Urothelium cell line (cell line): Measurements from ENCODE around the gene TRAPPC3.
A peak's percentile ranks its signal among the peaks of the same experiment; 100 is the strongest.

Experiments
- DNase-seq: peaks from one replicate; pipeline ENCODE4 v3.0.0; 2011; ENCODE audit warnings: low spot score, mixed read lengths
- FAIRE-seq: peaks from 2 replicates; lab custom pipeline; 2011; peaks lifted over from hg19 to GRCh38; lab: Jason Lieb, UNC

The TRAPPC3 gene

DNA sequence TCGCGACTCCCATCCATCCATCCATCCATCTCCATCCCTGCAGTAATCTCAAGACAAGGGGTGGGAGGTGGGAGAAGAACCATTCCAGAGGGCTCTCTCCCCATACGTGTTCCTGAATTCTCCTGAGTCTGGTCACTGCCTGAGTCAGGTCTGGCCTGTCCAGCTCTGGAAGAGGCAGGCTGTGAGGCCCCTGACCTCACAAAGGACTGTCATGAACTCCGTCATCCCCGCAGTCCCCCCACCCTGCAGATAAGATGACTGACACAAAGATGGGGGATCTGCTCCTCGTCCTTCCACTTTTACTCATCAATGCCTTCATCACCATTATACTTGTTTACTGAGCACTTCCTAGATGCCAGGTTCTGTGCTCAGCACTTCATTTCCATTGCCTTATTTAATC lies 5.0 kb upstream of the TRAPPC3 start:
- FAIRE-seq (no peak), DNase-seq (no peak)

DNA sequence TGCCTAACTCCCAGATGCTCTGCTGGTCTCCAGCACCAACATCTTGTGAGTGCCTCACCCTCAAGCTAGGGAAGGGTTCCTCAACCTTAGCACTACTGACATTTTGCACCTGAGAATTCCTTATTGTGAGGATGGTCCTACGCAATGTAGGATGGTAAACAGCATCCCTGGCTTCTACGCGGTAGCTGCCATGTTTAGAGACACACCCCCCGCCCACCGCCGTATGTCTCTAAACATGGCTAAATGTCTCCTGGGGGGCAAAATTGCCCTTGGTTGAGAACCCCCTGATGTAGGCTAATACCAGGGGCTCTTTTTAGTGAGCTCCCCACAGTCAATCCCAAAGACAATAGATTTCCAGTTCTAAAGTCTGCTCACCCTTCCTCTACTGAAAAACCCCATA lies 4.2 kb upstream of the TRAPPC3 start:
- DNase-seq (no peak), FAIRE-seq (no peak)

DNA sequence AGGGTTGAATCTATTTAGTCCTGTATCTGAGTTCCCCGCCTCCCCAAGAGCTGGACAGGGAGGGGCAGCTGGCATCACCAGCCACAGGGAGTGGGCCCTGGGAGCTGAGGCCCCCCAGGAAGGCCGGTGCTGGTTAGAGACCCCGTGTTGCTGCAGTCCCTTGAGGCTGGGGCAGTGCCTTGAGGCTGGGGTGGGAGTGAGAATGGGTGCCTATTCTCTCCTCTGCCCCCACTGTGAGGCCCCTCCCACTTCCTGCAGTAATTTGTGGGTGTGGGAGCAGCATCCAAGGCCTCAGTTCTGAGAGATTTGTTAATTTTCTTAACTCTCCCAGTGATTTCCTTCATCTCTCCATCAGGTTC lies 2.5 kb upstream of the TRAPPC3 start:
- no peak for DNase-seq
- FAIRE-seq, result no peak

DNA sequence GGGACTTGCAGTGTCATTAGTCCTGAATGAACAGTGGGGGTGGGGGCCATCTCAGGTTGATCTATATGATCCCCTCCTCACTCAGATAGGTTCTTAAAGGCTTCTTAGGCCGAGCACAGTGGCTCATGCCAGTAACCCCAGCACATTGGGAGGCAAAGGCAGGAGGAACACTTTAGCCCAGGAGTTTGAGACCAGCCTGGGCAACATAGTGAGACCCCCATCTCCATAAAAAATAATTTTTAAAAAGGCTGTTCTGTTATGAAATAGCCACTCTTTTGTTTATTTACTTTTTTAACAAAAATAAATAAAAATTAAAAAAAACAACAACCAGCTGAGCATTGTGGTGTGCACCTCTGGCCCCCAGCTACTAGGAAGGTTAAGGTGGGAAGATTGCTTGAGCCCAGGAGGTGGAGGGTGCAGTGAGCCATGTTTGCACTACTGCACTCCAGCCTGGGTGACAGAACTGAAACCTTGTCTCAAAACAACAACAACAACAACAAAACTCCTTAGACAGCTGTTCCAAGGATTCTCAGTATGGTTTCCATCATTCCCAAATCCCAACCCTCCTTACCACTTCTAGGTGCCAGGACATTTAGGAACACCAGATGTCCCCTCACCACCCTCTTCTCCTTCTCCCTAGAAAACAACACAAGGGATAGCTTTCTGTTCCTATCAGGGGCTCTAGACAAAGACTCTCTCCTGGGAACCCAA lies 2.0 kb upstream of the TRAPPC3 start:
- FAIRE-seq, result no peak
- DNase-seq, result no peak

DNA sequence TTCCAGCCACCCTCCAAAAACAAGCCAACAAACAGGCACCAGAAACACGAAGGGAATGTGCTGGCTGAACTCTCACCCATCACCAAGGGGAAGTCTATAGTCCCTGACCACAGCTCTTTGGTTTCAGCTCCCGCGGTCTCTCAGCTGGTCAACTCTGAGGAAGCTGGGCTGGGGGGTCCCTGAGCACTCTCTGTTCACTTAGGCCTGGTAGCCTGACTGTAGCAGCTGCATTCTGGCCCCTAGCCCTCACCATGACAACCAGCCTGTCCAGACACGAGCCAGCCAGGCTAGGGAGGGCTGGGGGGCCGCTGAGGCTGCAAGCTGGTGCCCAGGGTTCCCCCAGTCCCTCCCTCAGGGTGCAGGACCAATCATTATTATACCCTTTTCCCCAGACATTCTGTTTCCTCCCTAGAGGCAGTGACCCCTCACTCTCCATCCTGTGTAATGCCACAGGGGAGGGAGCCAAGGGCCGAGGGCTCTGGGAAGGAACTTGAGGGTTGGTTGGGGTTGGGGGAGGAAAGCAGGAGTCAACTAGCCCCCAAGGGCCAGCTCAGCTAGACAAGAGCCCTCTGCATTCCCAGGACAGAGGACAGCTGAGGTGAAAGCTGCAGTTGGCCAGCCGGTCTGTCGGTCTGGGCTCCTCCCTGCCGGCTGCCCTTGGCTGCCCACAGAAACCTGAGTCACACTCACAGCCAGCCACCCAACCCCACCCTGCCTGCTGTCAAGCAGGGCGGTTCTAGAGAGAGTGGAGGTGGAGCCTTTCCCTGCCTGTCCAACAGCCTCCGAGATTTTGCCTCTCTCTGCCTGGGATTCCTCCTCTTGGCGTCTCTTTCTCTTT lies 1.2 kb upstream of the TRAPPC3 start:
- FAIRE-seq (peak; percentile 58), DNase-seq (peak; percentile 92)

DNA sequence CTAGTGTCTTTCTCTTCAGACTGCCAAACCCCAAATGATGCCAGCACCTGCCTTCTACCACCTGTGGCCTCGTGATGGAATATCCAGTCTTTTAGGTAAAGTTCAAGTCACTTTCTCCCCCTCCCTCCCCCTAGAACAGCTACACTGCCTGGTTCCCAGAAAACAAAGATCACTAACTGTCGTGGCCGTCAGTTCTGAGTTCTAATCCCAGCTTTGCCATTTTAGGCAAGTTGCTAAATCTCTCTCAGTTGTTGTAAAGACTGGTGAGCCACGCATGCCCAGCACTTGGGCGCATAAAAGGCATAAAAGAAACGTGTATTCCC lies 648 bp upstream of the TRAPPC3 start:
- FAIRE-seq (no peak), DNase-seq (no peak)

DNA sequence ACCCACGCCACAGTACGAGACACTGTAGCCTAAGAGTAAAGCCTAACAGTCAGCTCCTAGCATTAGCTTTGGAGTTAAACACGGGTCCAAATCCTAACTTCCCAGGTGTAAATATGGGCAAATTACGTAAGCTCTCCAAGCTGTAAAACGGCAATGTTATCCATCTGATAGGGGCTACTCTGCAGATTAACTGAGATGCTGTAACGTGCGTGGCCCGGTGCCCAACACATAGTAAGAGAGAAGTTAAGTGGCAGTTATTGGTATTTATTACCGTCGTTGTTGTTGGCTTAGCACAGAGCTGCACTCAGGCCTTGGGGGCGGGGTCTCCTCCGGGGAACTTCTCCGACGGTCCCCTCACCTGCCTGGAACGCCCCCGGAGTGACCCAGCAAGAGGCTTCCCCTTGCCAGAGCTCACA lies 457 bp downstream of the TRAPPC3 start:
- DNase-seq, result no peak
- no peak for FAIRE-seq

DNA sequence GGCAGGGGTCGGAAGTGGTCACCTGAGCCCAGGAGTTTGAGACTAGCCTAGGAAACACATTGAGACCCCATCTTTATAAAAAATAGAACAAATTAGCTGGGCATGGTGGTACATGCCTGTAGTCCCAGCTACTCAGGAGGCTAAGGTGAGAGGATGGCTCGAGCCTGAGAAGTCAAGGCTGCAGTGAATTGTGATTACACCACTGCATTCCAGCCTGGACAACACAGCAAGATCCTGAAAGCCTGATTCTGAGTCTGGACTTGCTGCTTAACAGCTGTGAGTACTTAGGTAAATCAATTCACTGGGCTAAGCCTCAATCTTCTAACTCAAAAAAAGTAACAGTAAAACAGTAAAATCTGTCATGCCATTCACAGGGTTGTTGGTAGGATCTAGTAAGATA lies 4.9 kb downstream of the TRAPPC3 start:
- FAIRE-seq, result no peak
- DNase-seq, result no peak

DNA sequence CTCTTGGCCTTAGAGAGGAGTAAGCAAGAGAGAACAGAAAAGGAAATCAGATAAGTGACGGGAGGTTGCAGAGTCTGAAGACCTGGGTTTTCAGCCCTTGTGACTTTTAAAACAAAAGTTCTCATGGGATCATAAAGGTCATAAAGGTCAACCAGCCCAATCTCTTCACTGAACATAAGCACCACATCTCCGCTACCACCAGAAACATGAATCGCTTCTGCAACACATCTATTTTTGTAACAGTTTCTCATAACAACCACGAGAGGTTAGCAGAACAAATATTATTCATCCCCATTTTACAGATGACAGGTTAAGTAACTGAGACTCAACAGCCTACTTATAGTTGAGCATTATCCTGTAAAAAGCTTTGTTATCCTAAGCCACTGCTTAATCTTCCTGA lies 5.9 kb downstream of the TRAPPC3 start:
- DNase-seq (no peak), FAIRE-seq (no peak)

DNA sequence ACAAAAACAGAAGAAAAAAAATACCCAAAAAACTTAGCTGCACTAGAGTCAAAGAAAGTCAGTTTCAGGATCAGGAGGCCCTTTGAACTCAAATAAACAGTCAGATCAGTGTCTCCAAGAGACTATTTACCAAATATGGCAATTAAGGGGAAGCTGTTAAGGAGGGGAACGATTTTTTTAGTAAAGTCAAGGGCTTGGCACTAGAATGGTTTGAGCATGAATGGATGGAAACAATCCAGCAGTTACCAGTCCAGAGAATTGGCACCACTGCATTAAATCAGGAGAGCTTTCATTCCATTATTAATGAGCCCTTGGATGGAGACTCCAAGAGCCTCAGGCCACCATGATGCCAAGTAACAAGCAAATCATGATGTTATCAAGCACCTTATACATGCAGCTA lies 7.2 kb downstream of the TRAPPC3 start:
- DNase-seq, result no peak
- no peak for FAIRE-seq

DNA sequence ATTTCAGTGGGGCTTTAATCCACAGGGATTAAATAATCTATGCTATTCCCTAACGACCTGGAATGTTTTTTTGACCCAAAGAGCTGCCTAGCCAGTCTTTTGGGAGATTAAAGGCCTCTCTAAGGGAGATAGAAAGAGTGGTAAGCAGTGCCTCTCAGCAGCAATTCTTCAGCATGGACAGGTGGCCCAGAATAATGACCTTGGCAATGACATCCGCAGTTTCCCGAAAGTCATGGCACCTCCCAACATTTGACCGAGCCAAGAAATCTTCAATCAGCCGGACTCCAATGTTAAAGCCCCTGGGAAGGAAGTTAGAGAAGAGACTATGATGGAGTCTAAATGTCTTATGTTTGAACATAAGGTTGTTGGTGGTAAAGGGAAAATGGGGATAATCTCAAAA lies 9.8 kb downstream of the TRAPPC3 start:
- no peak for FAIRE-seq
- no peak for DNase-seq

DNA sequence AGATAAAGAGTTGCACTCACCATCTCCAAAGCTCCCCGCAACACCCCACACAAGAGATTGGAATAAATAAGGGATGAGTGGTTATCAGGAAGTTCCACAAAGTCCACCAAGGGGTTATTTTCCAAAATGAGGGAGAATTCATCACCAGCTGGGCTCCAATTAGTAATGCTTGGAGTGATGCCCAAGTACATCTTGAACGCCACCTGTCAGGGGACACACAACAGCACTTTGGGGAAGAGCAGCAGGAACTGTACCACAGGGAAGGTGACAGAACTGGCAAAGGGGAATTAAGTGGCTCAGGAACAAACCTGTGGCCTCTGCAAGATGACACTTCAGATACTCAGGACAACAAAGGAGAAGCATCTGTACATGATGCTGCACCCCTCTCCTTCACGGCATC lies 11.5 kb downstream of the TRAPPC3 start:
- FAIRE-seq (no peak), DNase-seq (no peak)

DNA sequence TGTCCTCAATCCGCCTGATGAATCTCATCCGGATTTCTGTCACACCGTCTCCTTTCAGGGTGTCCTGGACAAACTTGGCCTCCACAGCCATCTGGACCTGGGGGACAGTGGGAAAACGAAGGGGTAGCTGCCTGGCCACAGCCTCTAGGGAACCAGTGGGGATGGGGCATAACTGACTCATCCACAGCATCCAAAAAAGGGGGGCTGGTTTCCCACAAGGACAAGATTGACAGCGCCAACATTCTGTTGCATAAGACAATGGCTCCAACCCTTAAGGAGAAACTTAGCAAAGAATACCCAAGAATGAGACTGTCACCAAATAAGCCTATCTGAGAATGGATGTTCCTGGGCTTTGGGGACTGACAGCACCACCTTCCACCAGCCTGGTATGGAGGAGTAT lies 12.1 kb downstream of the TRAPPC3 start:
- no peak for DNase-seq
- no peak for FAIRE-seq

DNA sequence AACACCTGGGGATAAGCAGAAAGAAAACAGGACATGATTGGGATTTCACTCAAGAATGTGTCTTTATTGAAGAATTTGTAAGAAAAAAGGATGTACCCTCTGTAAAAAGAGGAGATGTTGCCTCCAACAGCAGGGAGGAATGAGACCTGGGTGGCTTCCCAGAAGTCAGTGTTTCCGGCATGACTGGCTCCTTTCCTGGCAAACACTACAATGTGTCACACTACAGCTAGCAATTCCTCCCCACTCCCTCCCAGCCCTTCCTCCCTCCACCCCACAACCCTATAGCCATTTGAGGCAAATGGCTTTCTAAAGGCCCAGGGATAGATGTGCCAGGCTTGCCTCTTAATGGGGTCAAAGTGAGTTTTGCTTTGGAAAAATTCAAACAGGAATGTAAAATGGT lies 12.8 kb downstream of the TRAPPC3 start:
- no peak for FAIRE-seq
- DNase-seq, result no peak

DNA sequence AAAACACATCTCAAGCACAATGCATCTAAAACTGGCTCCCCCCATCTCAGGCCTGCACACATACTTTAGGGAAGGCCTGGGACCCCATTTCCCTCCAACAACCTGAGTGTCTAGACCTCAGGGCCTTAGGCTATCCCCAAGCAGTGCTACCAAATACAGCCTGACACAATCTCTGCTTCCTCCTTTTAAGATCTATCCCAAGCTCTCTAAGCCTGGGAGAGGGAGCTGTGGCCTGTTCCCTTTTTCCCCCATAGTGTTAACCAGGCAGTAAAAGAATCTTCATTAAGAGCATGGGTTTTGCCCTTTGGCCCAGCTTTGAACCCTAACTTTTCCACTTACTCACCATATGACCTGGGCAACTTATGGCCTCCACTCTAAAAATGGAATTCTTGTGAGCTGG lies 13.5 kb downstream of the TRAPPC3 start:
- FAIRE-seq, result no peak
- DNase-seq, result no peak

DNA sequence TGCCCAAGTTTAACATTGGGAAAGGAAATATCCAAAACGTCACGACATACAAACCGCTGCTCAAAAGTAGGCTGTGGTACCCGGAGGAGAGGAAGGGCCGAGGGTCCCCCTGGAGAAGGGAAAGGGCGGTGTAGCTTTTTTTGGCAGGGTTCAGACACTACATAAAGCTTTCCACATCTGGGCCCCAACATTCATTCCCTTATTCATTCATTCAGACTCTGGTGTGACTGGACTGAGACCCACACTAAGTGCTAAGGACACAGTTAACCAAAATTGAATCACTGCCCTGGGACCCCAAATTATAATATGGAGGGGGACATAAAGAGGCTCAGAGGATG lies 14.0 kb downstream of the TRAPPC3 start:
- no peak for DNase-seq
- no peak for FAIRE-seq

DNA sequence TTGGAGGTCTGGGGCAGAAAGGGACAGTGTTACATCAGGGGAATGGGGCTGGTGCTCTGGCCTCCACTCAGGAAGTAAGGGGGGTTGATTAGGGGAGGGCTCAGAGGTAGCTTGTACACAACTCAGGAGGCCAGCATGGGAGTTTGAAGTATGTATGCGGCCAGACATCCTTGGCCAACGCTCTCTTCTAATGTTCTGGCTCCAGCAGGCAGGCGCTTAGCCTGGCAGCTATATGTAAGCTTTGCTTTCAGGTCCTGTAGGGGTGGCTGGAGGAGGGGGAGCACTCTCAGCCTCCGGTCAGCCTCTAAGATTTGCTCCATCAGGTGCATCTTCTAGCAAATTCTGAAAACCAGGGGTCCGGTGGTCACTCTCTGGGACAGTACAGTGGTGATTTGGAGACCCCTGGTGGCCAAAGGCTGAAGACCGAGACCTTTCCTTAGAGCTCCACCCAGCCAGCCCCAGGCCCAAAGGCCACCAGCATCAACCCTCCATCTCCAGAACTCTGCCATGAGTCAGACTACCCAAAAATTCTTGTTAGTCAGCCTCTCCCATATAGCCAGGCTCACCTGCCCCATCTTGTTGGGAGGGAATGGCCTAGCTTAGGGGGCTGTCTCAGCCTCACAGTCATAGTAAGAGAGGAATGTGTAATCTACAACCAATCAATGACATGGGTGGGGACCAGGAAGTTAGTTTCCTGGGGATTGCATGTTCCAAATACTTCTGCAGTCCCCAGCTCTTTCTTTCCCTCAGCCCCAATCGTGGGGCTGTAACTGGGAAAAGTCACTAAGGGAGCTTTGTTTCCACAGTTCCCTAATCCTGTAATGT lies 14.6 kb downstream of the TRAPPC3 start:
- no peak for FAIRE-seq
- DNase-seq, result peak; percentile 57

DNA sequence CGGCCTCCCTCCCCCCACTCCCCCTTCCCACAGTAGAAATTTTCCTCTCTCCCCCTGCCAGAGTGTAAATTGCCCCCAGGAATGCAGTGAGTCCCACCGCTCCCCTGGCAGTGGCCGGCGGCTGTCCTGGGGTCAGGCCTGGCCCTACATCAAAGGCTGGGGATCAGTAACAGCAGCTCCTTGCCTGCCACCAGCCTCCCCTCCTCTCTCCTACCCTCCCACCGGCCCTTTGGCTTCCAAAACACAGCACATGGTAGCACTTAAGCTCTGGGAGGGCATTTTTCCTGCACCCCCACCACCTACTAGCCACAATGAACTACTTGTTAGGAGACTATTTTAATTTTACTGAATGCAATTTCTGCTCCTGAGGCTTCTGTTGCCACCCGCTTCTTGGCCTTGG lies 15.3 kb downstream of the TRAPPC3 start:
- no peak for FAIRE-seq

DNA sequence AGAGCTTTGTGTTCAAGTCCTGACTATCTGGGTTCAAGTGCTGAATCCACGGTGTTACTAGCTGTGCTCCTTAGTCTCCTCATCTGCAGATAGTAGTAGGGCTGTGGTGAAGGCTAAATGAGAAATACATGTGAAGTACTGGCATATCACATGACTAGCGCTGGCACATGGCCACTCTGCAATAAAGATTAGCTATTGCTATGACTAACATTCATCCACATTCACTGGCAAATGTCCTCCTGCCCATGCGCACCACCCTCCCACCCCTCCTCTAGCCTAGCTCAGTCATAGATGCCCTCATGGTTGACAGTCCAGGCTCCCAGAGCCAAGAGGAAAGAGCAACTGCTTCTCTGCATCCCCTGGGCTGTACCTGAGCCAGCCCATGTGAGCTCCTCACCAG lies 15.8 kb downstream of the TRAPPC3 start:
- peak; percentile 97 for FAIRE-seq
- DNase-seq, result peak; percentile 82

More for the DNA sequence above, 15.3 kb downstream of the TRAPPC3 start:
- DNase-seq, result no peak

DNA sequence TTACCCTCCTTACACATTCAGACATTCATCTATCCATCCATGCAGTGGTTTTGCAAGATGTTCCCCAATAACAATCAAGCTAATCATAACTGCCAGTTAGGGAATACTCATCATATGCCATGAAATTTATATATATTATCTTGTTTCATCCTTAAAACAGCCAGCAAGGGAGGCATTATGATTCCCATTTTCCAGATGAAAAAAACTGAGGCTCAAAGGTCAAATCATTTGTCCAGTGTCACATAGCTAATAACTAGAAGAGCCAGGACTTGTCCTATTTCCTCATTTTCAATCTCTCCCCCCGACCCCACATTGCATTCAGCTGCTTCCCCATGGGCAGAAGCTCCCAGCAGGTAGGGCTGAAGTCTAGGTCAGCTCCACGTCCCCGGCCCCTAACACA lies 17.3 kb downstream of the TRAPPC3 start:
- DNase-seq (no peak), FAIRE-seq (no peak)

DNA sequence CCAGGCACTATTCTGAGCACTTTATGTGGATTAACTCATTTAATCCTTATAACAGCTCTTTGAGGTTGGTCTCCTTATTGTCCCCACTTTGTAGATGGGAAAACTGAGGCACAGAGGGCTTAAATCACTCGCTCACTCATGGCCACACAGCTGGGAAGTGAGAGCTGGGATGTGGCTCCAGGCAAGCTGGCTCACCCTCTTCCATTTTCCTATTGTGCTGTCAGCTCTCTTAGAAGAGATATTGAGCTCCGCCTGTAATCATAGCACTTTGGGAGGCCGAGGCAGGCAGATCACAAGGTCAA lies 20.4 kb downstream of the TRAPPC3 start:
- FAIRE-seq (no peak), DNase-seq (no peak)
